Measurements from ENCODE around the gene ZYX.
A peak's percentile ranks its signal among the peaks of the same experiment; 100 is the strongest.

Gene ZYX

DNA sequence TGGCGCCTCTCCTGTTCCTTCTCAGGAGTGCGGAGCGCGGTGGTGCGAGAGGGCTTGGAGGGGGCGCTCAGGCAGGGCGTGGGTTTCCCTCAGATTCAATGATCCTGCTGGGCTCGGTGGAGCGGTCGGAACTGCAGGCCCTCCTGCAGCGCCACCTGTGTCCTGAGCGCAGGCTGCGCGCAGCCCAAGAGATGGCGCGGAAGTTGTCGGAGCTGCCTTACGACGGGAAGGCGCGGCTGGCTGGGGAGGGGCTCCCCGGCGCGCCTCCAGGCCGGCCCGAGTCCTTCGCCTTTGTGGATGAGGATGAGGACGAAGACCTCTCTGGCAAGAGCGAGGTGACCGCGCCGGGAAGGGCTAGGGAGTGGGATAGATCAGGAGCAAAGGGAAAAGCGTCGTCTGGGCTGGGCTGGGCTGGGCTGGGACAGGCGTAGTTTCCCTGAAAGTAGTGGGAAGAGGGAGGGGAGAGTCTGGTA lies 35.7 kb upstream of the ZYX start:
- Histone ChIP-seq H3K23ac (ENCODE audit: low read length) (no peak overlapping the region), H2BK15ac (replicated peaks; ENCODE audit: low read depth) (no peak overlapping the region), H3K4me2 (ENCODE audit: low read length) (peak overlapping the region; percentile 36), H3K27ac (ENCODE audit: low read depth, low read length) (no peak overlapping the region), H3K18ac (ENCODE audit: low read length) (no peak overlapping the region), H3K27me3 (ENCODE audit: insufficient read depth, low read length, poor library complexity) (no peaks in the 10 kb centered on the region), H4K5ac (ENCODE audit: low read length) (peak overlapping the region; percentile 74), H3K79me1 (ENCODE audit: low read length) (no peaks in the 10 kb centered on the region), H3K56ac (ENCODE audit: low read length) (peak overlapping the region; percentile 73), H3K4me1 (ENCODE audit: control insufficient read depth, low read depth, low read length) (no peaks in the 10 kb centered on the region), H4K8ac (ENCODE audit: low read depth, low read length) (no peak overlapping the region), H3K79me2 (ENCODE audit: control insufficient read depth, insufficient read depth, low read length) (no peaks in the 10 kb centered on the region), H3K4ac (ENCODE audit: low read depth, low read length) (no peak overlapping the region), H2AK5ac (ENCODE audit: low read length) (no peak overlapping the region), H2BK5ac (ENCODE audit: low read length) (no peak overlapping the region), H2BK120ac (ENCODE audit: low read depth, low read length) (no peak overlapping the region), H3K4me3 (ENCODE audit: low read length) (no peak overlapping the region), H3K36me3 (ENCODE audit: control insufficient read depth, insufficient read depth, low read length) (no peaks in the 10 kb centered on the region), H3K9ac (ENCODE audit: low read length) (peak overlapping the region; percentile 58)
- peak; percentile 94 for DNase-seq
- WGBS (ENCODE audit: extremely low coverage, insufficient coverage, low lambda C conversion rate) = no CpG with 5 or more reads among the region's 35 CpGs

DNA sequence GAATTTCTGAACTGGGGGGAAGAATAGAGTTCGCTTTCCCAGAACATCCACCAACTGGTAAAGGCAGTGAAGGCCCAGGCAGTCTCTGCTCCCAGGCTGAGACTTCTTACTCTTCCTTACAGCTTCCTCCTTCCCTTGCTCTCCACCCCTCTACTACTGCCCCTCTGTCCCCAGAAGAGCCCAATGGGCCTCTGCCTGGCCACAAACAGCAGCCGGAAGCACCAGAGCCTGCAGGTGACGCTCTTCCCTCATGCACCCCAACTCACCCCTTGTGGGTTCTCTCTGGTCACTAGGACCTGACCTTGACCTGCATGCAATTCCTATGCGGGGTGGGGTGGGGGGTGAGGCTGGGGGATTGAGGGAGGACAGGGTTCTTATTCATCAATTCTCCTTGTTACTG lies 35.1 kb upstream of the ZYX start:
- no peak overlapping the region for H3K4me2 ChIP-seq (ENCODE audit: low read length)
- H3K23ac ChIP-seq (ENCODE audit: low read length) = no peak overlapping the region
- H3K27ac ChIP-seq (ENCODE audit: low read depth, low read length) = no peak overlapping the region
- H2BK120ac ChIP-seq (ENCODE audit: low read depth, low read length) = no peak overlapping the region
- no peak overlapping the region for H3K9ac ChIP-seq (ENCODE audit: low read length)
- no peaks in the 10 kb centered on the region for H3K36me3 ChIP-seq (ENCODE audit: control insufficient read depth, insufficient read depth, low read length)
- H2BK5ac ChIP-seq (ENCODE audit: low read length) = no peak overlapping the region
- no peak overlapping the region for H3K4ac ChIP-seq (ENCODE audit: low read depth, low read length)
- no peak overlapping the region for H4K8ac ChIP-seq (ENCODE audit: low read depth, low read length)
- no peak overlapping the region for H3K56ac ChIP-seq (ENCODE audit: low read length)
- no peaks in the 10 kb centered on the region for H3K27me3 ChIP-seq (ENCODE audit: insufficient read depth, low read length, poor library complexity)
- H3K79me1 ChIP-seq (ENCODE audit: low read length) = no peaks in the 10 kb centered on the region
- peak overlapping the region; percentile 74 for H4K5ac ChIP-seq (ENCODE audit: low read length)
- H3K4me3 ChIP-seq (ENCODE audit: low read length) = no peak overlapping the region
- no CpG with 5 or more reads among the region's 4 CpGs for WGBS (ENCODE audit: extremely low coverage, insufficient coverage, low lambda C conversion rate)
- no peaks in the 10 kb centered on the region for H3K4me1 ChIP-seq (ENCODE audit: control insufficient read depth, low read depth, low read length)
- H2BK15ac ChIP-seq (replicated peaks; ENCODE audit: low read depth) = no peak overlapping the region
- no peaks in the 10 kb centered on the region for H3K79me2 ChIP-seq (ENCODE audit: control insufficient read depth, insufficient read depth, low read length)
- DNase-seq = no peak
- H2AK5ac ChIP-seq (ENCODE audit: low read length) = no peak overlapping the region
- no peak overlapping the region for H3K18ac ChIP-seq (ENCODE audit: low read length)

DNA sequence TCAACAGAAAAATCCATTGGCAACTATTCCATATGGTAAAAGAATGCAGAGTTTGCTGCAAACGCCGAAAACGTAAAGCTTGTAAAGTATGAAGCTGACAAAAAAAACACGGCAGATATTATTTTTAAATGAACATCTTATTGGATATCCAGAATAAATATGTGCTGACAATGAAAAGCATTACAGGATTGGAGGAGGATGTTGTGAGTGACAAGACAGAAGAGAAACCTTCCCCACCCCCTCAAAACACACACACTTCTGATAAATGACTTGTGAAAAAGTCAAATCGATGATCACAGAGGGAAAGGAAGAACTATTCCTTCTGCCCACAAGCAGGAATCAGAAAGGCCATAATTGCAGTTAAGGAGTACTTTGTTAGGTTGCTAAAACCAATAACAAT lies 33.2 kb upstream of the ZYX start:
- Histone ChIP-seq H3K18ac (ENCODE audit: low read length) (no peak overlapping the region), H3K4me1 (ENCODE audit: control insufficient read depth, low read depth, low read length) (no peaks in the 10 kb centered on the region), H2AK5ac (ENCODE audit: low read length) (no peak overlapping the region), H3K27me3 (ENCODE audit: insufficient read depth, low read length, poor library complexity) (no peaks in the 10 kb centered on the region), H3K36me3 (ENCODE audit: control insufficient read depth, insufficient read depth, low read length) (no peaks in the 10 kb centered on the region), H3K79me2 (ENCODE audit: control insufficient read depth, insufficient read depth, low read length) (no peaks in the 10 kb centered on the region), H3K4me2 (ENCODE audit: low read length) (no peak overlapping the region), H3K56ac (ENCODE audit: low read length) (no peak overlapping the region), H2BK120ac (ENCODE audit: low read depth, low read length) (no peak overlapping the region), H3K4me3 (ENCODE audit: low read length) (no peak overlapping the region), H2BK5ac (ENCODE audit: low read length) (no peak overlapping the region), H3K9ac (ENCODE audit: low read length) (no peak overlapping the region), H3K23ac (ENCODE audit: low read length) (no peak overlapping the region), H2BK15ac (replicated peaks; ENCODE audit: low read depth) (no peak overlapping the region), H4K5ac (ENCODE audit: low read length) (no peak overlapping the region), H3K79me1 (ENCODE audit: low read length) (no peaks in the 10 kb centered on the region), H3K4ac (ENCODE audit: low read depth, low read length) (no peak overlapping the region), H4K8ac (ENCODE audit: low read depth, low read length) (no peak overlapping the region), H3K27ac (ENCODE audit: low read depth, low read length) (no peak overlapping the region)
- DNase-seq = no peak
- WGBS (ENCODE audit: extremely low coverage, insufficient coverage, low lambda C conversion rate) = no CpG with 5 or more reads among the region's 5 CpGs

DNA sequence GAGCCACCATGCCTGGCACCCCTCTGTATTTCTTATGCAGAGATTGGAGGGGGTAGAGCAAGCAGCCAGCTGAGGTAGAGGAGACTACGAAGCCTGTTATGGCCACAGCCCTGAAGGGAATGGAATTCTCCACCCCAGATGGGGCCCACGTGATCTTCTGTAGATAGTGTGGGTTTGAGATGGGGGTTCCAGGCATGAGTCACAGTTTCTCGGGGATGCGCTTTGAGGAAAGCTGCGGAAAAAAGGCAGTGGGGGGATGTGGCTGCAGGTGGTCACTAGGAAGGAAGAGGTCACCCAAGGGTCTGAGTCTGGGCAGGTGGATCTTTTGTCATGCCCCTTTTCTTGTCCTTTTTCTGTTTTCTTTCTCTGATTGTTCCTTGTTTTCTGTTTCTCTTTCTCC lies 30.1 kb upstream of the ZYX start:
- H2BK5ac ChIP-seq (ENCODE audit: low read length) = no peak overlapping the region
- no CpG with 5 or more reads among the region's 5 CpGs for WGBS (ENCODE audit: extremely low coverage, insufficient coverage, low lambda C conversion rate)
- no peak overlapping the region for H3K18ac ChIP-seq (ENCODE audit: low read length)
- H4K5ac ChIP-seq (ENCODE audit: low read length) = no peak overlapping the region
- H3K79me2 ChIP-seq (ENCODE audit: control insufficient read depth, insufficient read depth, low read length) = no peaks in the 10 kb centered on the region
- H3K4me1 ChIP-seq (ENCODE audit: control insufficient read depth, low read depth, low read length) = no peaks in the 10 kb centered on the region
- DNase-seq = no peak
- H3K79me1 ChIP-seq (ENCODE audit: low read length) = no peaks in the 10 kb centered on the region
- no peak overlapping the region for H3K4me2 ChIP-seq (ENCODE audit: low read length)
- H2BK15ac ChIP-seq (replicated peaks; ENCODE audit: low read depth) = no peak overlapping the region
- no peak overlapping the region for H3K56ac ChIP-seq (ENCODE audit: low read length)
- no peak overlapping the region for H3K9ac ChIP-seq (ENCODE audit: low read length)
- H3K23ac ChIP-seq (ENCODE audit: low read length) = no peak overlapping the region
- no peak overlapping the region for H3K4me3 ChIP-seq (ENCODE audit: low read length)
- no peaks in the 10 kb centered on the region for H3K27me3 ChIP-seq (ENCODE audit: insufficient read depth, low read length, poor library complexity)
- H2AK5ac ChIP-seq (ENCODE audit: low read length) = no peak overlapping the region
- no peak overlapping the region for H3K27ac ChIP-seq (ENCODE audit: low read depth, low read length)
- no peaks in the 10 kb centered on the region for H3K36me3 ChIP-seq (ENCODE audit: control insufficient read depth, insufficient read depth, low read length)
- no peak overlapping the region for H3K4ac ChIP-seq (ENCODE audit: low read depth, low read length)
- no peak overlapping the region for H2BK120ac ChIP-seq (ENCODE audit: low read depth, low read length)
- H4K8ac ChIP-seq (ENCODE audit: low read depth, low read length) = no peak overlapping the region

DNA sequence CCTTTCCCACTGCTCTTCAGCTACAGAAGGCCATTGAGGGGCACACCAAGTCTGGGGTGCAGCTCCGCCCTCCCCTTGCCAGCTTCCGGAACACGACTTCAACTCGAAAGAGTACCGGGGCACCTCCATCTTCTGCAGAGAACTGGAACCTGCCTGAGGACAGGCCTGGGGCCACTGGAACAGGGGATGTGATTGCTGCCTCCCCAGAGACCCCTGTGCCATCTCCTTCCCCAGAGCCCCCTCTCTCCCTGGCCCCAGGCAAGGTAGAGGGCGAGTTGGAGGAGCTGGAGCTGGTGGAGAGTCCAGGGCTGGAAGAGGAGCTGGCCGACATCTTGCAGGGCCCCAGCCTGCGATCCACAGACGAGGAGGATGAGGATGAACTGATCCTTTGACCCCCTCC lies 29.6 kb upstream of the ZYX start:
- Histone ChIP-seq H3K79me2 (ENCODE audit: control insufficient read depth, insufficient read depth, low read length) (no peaks in the 10 kb centered on the region), H3K27ac (ENCODE audit: low read depth, low read length) (no peak overlapping the region), H3K4ac (ENCODE audit: low read depth, low read length) (no peak overlapping the region), H4K8ac (ENCODE audit: low read depth, low read length) (no peak overlapping the region), H3K27me3 (ENCODE audit: insufficient read depth, low read length, poor library complexity) (no peaks in the 10 kb centered on the region), H3K18ac (ENCODE audit: low read length) (no peak overlapping the region), H3K4me2 (ENCODE audit: low read length) (no peak overlapping the region), H2BK120ac (ENCODE audit: low read depth, low read length) (no peak overlapping the region), H3K4me3 (ENCODE audit: low read length) (no peak overlapping the region), H3K23ac (ENCODE audit: low read length) (no peak overlapping the region), H4K5ac (ENCODE audit: low read length) (no peak overlapping the region), H3K36me3 (ENCODE audit: control insufficient read depth, insufficient read depth, low read length) (no peaks in the 10 kb centered on the region), H2AK5ac (ENCODE audit: low read length) (no peak overlapping the region), H3K79me1 (ENCODE audit: low read length) (no peaks in the 10 kb centered on the region), H3K56ac (ENCODE audit: low read length) (no peak overlapping the region), H2BK15ac (replicated peaks; ENCODE audit: low read depth) (no peak overlapping the region), H2BK5ac (ENCODE audit: low read length) (no peak overlapping the region), H3K4me1 (ENCODE audit: control insufficient read depth, low read depth, low read length) (no peaks in the 10 kb centered on the region), H3K9ac (ENCODE audit: low read length) (no peak overlapping the region)
- no CpG with 5 or more reads among the region's 9 CpGs for WGBS (ENCODE audit: extremely low coverage, insufficient coverage, low lambda C conversion rate)
- DNase-seq = no peak

DNA sequence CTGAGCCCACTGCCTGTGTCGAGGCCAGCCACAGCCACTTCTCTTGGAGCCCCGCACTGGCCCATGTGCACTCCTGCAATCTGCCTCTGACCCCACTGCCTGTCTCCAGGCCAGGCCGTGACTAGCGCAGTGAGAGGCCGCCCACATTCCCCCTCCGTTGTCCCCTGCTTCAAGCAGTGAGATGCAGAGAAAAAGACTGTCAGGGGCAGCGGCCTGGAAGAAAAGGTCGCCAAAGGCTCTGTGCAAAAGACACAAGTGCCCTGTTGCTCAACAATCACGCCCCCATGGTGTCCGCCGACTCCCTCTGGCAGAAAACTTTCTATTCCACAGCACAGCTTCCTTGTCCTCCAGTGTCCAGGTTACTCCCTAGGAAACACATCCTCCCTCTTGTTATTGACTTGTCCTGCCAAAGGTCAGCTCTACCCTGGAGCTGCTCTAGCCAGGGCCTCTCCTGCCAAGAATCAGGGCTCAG lies 28.6 kb upstream of the ZYX start:
- no peak for DNase-seq
- Histone ChIP-seq H3K23ac (ENCODE audit: low read length) (no peak overlapping the region), H3K56ac (ENCODE audit: low read length) (no peak overlapping the region)

More for the DNA sequence above, 28.6 kb upstream of the ZYX start:
- no peak overlapping the region for H4K5ac ChIP-seq (ENCODE audit: low read length)
- H3K79me2 ChIP-seq (ENCODE audit: control insufficient read depth, insufficient read depth, low read length) = no peaks in the 10 kb centered on the region
- H3K27me3 ChIP-seq (ENCODE audit: insufficient read depth, low read length, poor library complexity) = no peaks in the 10 kb centered on the region
- no peak overlapping the region for H2BK5ac ChIP-seq (ENCODE audit: low read length)
- H3K9ac ChIP-seq (ENCODE audit: low read length) = no peak overlapping the region
- H3K4me3 ChIP-seq (ENCODE audit: low read length) = no peak overlapping the region
- H3K4me1 ChIP-seq (ENCODE audit: control insufficient read depth, low read depth, low read length) = no peaks in the 10 kb centered on the region
- no peak overlapping the region for H3K4ac ChIP-seq (ENCODE audit: low read depth, low read length)
- no peak overlapping the region for H2BK15ac ChIP-seq (replicated peaks; ENCODE audit: low read depth)
- no peak overlapping the region for H3K18ac ChIP-seq (ENCODE audit: low read length)
- H2BK120ac ChIP-seq (ENCODE audit: low read depth, low read length) = no peak overlapping the region
- no peak overlapping the region for H2AK5ac ChIP-seq (ENCODE audit: low read length)
- H3K27ac ChIP-seq (ENCODE audit: low read depth, low read length) = no peak overlapping the region
- H4K8ac ChIP-seq (ENCODE audit: low read depth, low read length) = no peak overlapping the region
- H3K79me1 ChIP-seq (ENCODE audit: low read length) = no peaks in the 10 kb centered on the region
- no peak overlapping the region for H3K4me2 ChIP-seq (ENCODE audit: low read length)
- WGBS (ENCODE audit: extremely low coverage, insufficient coverage, low lambda C conversion rate) = no CpG with 5 or more reads among the region's 11 CpGs
- H3K36me3 ChIP-seq (ENCODE audit: control insufficient read depth, insufficient read depth, low read length) = no peaks in the 10 kb centered on the region
